Esophagus muscularis mucosa (tissue), 4 donors: ENCODE measurements around the gene ATG9A. TPM values are rescaled to one million over a fixed set of nuclear protein-coding genes. Genes with fewer than 3 reads are reported as not detected.

Source experiments
- DNase-seq: peaks from one replicate; pipeline ENCODE4 v3.0.0-alpha.2; 2017; ENCODE audit errors: extremely low spot score
- H3K27ac ChIP-seq, 4 donors: fragments of 200-600 bp; sonication (generic); replicated peaks in 1 of 4; 1 replicate in 3 of 4; 2 replicates in 1 of 4; pipeline ENCODE4 v1.5.1; 2016 to 2019; ENCODE audit warnings: mild to moderate bottlenecking in 1 of 4
- H3K27me3 ChIP-seq, 4 donors: fragments of 200-600 bp; sonication (generic); one replicate each; pipeline versions ENCODE4 v1.5.1 to v1.6.0; 2016 to 2019
- H3K36me3 ChIP-seq, 4 donors: fragments of 200-600 bp; sonication (generic); one replicate each; pipeline ENCODE4 v1.5.1; 2016 to 2019
- H3K4me1 ChIP-seq, 4 donors: fragments of 200-600 bp; sonication (generic); one replicate each; pipeline ENCODE4 v1.5.1; 2016 to 2019
- H3K4me3 ChIP-seq, 4 donors: fragments of 200-600 bp; sonication (generic); 1 replicate in 2 of 4; 2 replicates in 2 of 4; pipeline ENCODE4 v1.5.1; 2016 to 2019; ENCODE audit warnings: mild to moderate bottlenecking in 4 of 4, moderate library complexity in 1 of 4
- H3K9me3 ChIP-seq, 4 donors: fragments of 200-600 bp; sonication (generic); 1 replicate in 3 of 4; 2 replicates in 1 of 4; pipeline ENCODE4 v1.5.1; 2016 to 2019
- EP300 ChIP-seq: sonication (generic); formaldehyde crosslinking; IDR thresholded peaks from one replicate; pipeline ENCODE4 v1.6.1; 2017; ENCODE audit warnings: antibody characterized with exemption
- POLR2A ChIP-seq: fragments of 450-650 bp; IDR thresholded peaks from one replicate; pipeline ENCODE4 v1.6.1; 2017; ENCODE audit warnings: antibody characterized with exemption, moderate library complexity, mild to moderate bottlenecking, low read depth
- POLR2AphosphoS5 ChIP-seq, 2 donors: sonication (generic); formaldehyde crosslinking; IDR thresholded peaks; one replicate each; pipeline ENCODE4 v1.6.1; 2017; ENCODE audit warnings: antibody characterized with exemption in 2 of 2
- WGBS: methylation state at CpG from one replicate; pipeline ENCODE4 v1.1.5; 2018; 5-methylcytosine and 5-hydroxymethylcytosine counted together
- intact Hi-C: fragments of 100-400 bp; cut with DNase I; formaldehyde crosslinking; loops from one replicate; pipeline ENCODE4 v1.15.1; 2023
- total RNA-seq, 4 donors: library from RNA; depleted of rRNA; stranded (reverse); fragments of >200 nt; gene quantifications; one replicate each; pipeline versions ENCODE4 v1.1.0 to v1.2.1, GENCODE V29; 2016
- TF ChIP-seq, protein P1 (sequence below), 3 experiments: fragments of 200-600 bp in 2 of 3; fragments of 450-650 bp in 1 of 3; sonication (generic) in 2 of 3; IDR thresholded peaks; one replicate each; pipeline ENCODE4 v1.5.1; 2017 to 2019; ENCODE audit warnings: antibody characterized with exemption in 3 of 3, mild to moderate bottlenecking in 2 of 3, moderate library complexity in 1 of 3

The ATG9A gene
- total RNA-seq, 4 donors from 2014 or later = 41.5 to 75.3 (median 56.2) TPM

DNA sequence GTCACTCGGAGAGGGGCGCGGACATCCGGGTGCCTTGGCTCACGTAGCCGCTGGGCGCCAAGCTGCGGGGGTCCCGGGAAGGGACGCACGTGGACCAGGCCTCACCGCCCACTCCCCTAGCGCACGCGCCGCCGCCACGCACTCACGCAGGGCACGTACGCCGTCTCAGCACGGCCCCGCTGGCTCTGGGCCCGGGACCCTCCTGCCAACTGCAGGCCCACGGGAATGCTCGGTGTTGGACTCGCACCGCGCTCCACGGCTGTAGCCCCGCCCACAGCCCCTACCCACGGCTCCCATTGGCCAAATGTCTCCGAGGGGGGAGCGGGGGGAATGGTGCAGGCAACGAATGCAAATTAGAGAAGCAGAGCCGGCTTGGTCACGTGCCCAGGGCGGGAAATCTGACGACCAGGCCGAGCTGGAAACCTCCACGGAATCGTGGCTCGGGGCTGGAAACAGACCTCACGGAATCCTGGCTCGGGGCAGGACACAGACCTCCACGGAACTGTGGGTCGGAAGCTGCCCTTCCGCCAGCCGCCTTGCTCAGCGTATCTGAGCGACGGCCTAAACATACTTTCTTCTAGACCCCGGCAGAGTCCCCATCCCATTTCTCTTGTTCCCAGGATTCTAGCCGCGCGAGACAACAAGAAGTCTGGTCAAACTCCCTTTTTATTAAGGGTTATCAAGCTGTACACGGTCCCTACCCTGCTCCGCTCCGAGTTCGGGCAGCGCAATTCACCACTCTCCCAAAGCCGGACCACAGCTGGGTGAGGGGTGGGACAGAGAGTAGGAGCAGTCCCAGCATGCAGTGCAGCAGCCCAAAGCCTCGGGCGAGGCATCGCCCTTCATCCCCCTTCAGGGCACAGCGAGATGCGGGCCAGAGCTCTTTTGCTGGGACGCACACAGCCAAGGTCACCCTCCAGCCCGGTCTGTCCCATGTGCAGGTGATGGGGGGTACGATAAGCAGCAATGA lies 10.4 kb downstream of the ATG9A start, which contains the start of gene ABCB6:
TSS of gene ABCB6 (minus strand) at position 227 of the 970 bp plus-strand sequence. CDS start 285 bp downstream, outside the sequence.
- WGBS = 5% methylated on average over 29 of the region's 71 CpGs
- intact Hi-C loops = no loop called here
- Histone ChIP-seq H3K36me3 (peaks cover 50 to 70% (median 69%) of the 10 kb centered on the region in 4 donors), H3K27me3 (no peaks in the 10 kb centered on the region), H3K27ac (peak within 1 kb of the TSS; percentile 90 to 99 (median 95)), H3K9me3 (no peaks in the 10 kb centered on the region), H3K4me3 (peak within 1 kb of the TSS; percentile 59 to 79 (median 65)), H3K4me1 (peaks cover 28 to 56% (median 45%) of the 10 kb centered on the region in 4 donors)
- peak; percentile 99 for DNase-seq
- TF ChIP-seq, protein P1, sequence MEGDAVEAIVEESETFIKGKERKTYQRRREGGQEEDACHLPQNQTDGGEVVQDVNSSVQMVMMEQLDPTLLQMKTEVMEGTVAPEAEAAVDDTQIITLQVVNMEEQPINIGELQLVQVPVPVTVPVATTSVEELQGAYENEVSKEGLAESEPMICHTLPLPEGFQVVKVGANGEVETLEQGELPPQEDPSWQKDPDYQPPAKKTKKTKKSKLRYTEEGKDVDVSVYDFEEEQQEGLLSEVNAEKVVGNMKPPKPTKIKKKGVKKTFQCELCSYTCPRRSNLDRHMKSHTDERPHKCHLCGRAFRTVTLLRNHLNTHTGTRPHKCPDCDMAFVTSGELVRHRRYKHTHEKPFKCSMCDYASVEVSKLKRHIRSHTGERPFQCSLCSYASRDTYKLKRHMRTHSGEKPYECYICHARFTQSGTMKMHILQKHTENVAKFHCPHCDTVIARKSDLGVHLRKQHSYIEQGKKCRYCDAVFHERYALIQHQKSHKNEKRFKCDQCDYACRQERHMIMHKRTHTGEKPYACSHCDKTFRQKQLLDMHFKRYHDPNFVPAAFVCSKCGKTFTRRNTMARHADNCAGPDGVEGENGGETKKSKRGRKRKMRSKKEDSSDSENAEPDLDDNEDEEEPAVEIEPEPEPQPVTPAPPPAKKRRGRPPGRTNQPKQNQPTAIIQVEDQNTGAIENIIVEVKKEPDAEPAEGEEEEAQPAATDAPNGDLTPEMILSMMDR (IDR thresholded peaks at IDR 0.05) = peak in 1 of 3 experiments; percentile 21
- peak; percentile 86 to 88 for TF ChIP-seq POLR2AphosphoS5 (IDR thresholded peaks at IDR 0.05)
- TF ChIP-seq POLR2A = peak; percentile 46
- TF ChIP-seq EP300 = no peak

DNA sequence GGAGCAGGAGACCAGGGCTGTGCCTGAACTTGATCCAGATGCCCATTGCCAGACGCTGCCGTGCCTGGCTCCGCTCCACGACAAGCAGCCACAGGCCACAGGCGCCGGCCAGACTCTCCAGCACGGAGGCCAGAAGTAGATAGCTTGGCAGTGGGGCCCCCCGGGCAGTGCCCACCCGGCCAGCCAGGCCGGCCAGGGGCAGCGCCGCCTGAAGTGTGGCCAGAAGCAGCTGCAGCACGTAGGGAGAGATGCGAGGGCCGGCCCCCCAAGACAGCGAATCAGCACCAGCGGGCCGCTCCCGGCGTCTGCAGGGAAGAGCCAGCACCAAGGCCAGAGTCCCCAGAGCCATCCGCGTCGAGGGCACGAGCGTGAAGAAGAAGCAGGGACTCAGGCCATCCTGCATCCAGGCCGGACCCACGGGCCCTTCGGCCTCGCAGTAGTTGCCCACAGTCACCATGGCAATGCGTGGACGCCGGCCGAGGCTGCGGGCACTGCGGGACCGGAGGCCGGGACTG lies 11.2 kb downstream of the ATG9A start:
- intact Hi-C loops = no loop called here
- peak; percentile 92 for DNase-seq
- Histone ChIP-seq H3K4me1 (peaks cover 28 to 56% (median 45%) of the 10 kb centered on the region in 4 donors), H3K27me3 (no peaks in the 10 kb centered on the region), H3K4me3 (peak overlapping the region; percentile 59 to 79 (median 65)), H3K36me3 (peaks cover 49 to 70% (median 69%) of the 10 kb centered on the region in 4 donors), H3K9me3 (no peaks in the 10 kb centered on the region), H3K27ac (peak overlapping the region; percentile 90 to 99 (median 95))
- TF ChIP-seq EP300 (no peak), POLR2AphosphoS5 (IDR thresholded peaks at IDR 0.05) (peak in 1 of 2 donors; percentile 59), POLR2A (peak; percentile 11)
- TF ChIP-seq, protein P1 (IDR thresholded peaks at IDR 0.05) = no peak
- WGBS = 1% methylated on average over 16 of the region's 37 CpGs

DNA sequence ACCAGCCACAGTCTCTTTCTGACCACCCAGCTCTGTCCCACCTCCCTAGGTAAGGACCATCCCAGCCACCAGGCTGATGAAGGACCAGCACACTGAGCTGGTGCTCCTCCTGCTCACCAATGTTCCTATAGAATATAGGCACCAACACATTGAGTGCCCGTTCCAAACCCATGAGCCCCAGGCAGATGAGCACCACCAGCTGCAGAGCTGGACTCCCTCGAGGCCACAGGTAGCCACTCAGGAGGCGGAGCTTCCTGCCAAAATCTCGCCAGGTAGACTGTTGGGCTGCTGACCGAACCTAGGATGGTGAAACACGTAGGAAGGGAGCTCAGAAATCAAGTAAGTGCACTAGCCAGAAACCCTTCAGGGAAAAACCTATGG lies 12.9 kb downstream of the ATG9A start:
- intact Hi-C loops = no loop called here
- H3K9me3 ChIP-seq = no peaks in the 10 kb centered on the region
- peak overlapping the region; percentile 90 to 99 (median 95) for H3K27ac ChIP-seq
- peaks cover 37 to 69% (median 67%) of the 10 kb centered on the region in 4 donors for H3K36me3 ChIP-seq
- H3K27me3 ChIP-seq = no peaks in the 10 kb centered on the region
- peaks cover 28 to 56% (median 45%) of the 10 kb centered on the region in 4 donors for H3K4me1 ChIP-seq
- H3K4me3 ChIP-seq = no peak overlapping the region
- DNase-seq = no peak
- 92% methylated on average over 5 of the region's 6 CpGs for WGBS
- TF ChIP-seq POLR2A (no peak), POLR2AphosphoS5 (IDR thresholded peaks at IDR 0.05) (no peak), EP300 (no peak)
- TF ChIP-seq, protein P1 (IDR thresholded peaks at IDR 0.05) = no peak

DNA sequence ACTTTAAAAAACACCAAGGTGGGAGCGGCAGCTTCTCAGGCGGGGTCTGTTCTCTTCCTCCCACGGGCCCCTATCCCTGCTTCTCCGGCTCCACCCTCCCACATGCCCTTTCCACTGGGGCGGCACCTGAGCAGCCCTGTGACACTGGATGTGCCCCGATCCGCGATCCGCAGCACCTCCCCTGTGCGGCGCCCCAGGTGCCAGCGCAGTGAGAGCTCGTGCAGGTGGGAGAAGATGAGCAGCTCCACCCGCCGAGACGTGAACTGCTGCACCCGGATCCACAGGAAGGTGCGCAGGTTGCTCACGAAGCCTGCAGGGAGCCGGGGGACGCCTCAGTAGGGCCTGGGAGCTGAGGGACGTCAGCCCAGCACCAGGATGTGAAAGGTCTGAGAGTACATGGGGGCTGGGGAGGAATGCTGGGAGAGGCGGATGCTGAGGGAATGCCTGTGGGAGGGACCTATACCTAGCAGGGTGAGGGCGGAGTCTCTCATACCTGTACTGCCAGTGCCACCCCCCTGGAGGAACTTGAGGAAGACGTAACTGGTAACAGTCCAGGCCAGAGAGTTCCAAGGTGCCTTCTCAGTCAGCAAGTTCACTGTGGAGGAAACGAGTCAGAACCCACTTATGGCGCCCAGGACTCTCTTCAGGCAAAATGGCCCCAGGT lies 13.4 kb downstream of the ATG9A start:
- no peaks in the 10 kb centered on the region for H3K9me3 ChIP-seq
- no peak for DNase-seq
- H3K4me1 ChIP-seq = peaks cover 28 to 55% (median 45%) of the 10 kb centered on the region in 4 donors
- peak overlapping the region in 1 of 4 donors; percentile 20 for H3K27ac ChIP-seq
- WGBS = 93% methylated on average over 26 of the region's 27 CpGs
- intact Hi-C loops = no loop called here
- TF ChIP-seq, protein P1 (IDR thresholded peaks at IDR 0.05) = no peak
- no peak for TF ChIP-seq POLR2AphosphoS5 (IDR thresholded peaks at IDR 0.05)
- no peak for TF ChIP-seq EP300
- no peak for TF ChIP-seq POLR2A
- no peaks in the 10 kb centered on the region for H3K27me3 ChIP-seq
- no peak overlapping the region for H3K4me3 ChIP-seq
- H3K36me3 ChIP-seq = peaks cover 32 to 69% (median 65%) of the 10 kb centered on the region in 4 donors
